SU-DHL-6 (cell line): ENCODE data around the gene C22orf42.

Source experiments
- EZH2phosphoT487 ChIP-seq: fragments of 200-600 bp; sonication (generic), shearing (Covaris generic); conservative IDR thresholded peaks from 2 replicates; pipeline ENCODE4 v1.6.1; 2018; ENCODE audit warnings: mild to moderate bottlenecking, antibody characterized with exemption, low read length, moderate library complexity, mixed read lengths
- TF ChIP-seq, protein P1 (sequence below): fragments of 200-600 bp; sonication (generic); IDR thresholded peaks from one replicate; pipeline ENCODE4 v1.5.1; 2017; ENCODE audit warnings: antibody characterized with exemption, mild to moderate bottlenecking, low read length, moderate library complexity; ENCODE audit not compliant: insufficient read depth, poor library complexity, severe bottlenecking

GRCh38 chr22:32100711-32101110 lies 58.4 kb downstream of the C22orf42 start:
- TF ChIP-seq, protein P1, sequence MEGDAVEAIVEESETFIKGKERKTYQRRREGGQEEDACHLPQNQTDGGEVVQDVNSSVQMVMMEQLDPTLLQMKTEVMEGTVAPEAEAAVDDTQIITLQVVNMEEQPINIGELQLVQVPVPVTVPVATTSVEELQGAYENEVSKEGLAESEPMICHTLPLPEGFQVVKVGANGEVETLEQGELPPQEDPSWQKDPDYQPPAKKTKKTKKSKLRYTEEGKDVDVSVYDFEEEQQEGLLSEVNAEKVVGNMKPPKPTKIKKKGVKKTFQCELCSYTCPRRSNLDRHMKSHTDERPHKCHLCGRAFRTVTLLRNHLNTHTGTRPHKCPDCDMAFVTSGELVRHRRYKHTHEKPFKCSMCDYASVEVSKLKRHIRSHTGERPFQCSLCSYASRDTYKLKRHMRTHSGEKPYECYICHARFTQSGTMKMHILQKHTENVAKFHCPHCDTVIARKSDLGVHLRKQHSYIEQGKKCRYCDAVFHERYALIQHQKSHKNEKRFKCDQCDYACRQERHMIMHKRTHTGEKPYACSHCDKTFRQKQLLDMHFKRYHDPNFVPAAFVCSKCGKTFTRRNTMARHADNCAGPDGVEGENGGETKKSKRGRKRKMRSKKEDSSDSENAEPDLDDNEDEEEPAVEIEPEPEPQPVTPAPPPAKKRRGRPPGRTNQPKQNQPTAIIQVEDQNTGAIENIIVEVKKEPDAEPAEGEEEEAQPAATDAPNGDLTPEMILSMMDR: no peak
- no peak for TF ChIP-seq EZH2phosphoT487
